ENCODE measurements around the gene PRPSAP1.
"Not testable (repeated sequence)": the region's sequence is repeated elsewhere in the genome, so short reads cannot be mapped to it uniquely, and the experiment has no call there.

PRPSAP1 gene

GRCh38 chr17:76354747-76355310 lies 1.1 kb upstream of the PRPSAP1 start:
- Histone ChIP-seq H3K9ac (peak overlapping the region; percentile 94 to 98 (median 97); a peak in 16 of 22 replicates), H3K27me3 (no peaks in the 10 kb centered on the region), H3K27ac (peak overlapping the region in 1 of 11 experiments; percentile 96; a peak in 2 of 22 replicates), H3K9me3 (replicated peaks in 1 of 11) (no peaks in the 10 kb centered on the region), H3K4me1 (peaks cover 20 to 29% (median 24%) of the 10 kb centered on the region in 10 experiments), H4K20me1 (peaks cover 0 to 8% (median 0%) of the 10 kb centered on the region in 11 experiments; a peak in 5 of 22 replicates), H3K36me3 (0 out of 22 replicates have a peak, but pooled peaks cover 0 to under 1% (median 0%) of the 10 kb centered on the region in 11 experiments), H3K4me3 (peak overlapping the region; percentile 77 to 96 (median 88); a peak in 15 of 20 replicates), H3K4me2 (peak overlapping the region; percentile 92 to 99 (median 97))
- TF ChIP-seq Cebpa-rat (IDR thresholded peaks at IDR 0.05): no peak

GRCh38 chr17:76354317-76354729 lies 607 bp upstream of the PRPSAP1 start:
- Histone ChIP-seq H3K36me3 (0 out of 22 replicates have a peak, but pooled peaks cover 0 to 5% (median 0%) of the 10 kb centered on the region in 11 experiments), H3K27ac (peak overlapping the region; percentile 96 to 99 (median 98)), H3K27me3 (no peaks in the 10 kb centered on the region), H3K9ac (peak overlapping the region; percentile 94 to 98 (median 97)), H3K4me1 (peaks cover 20 to 29% (median 24%) of the 10 kb centered on the region in 10 experiments), H3K4me3 (peak overlapping the region; percentile 77 to 96 (median 88)), H3K9me3 (replicated peaks in 1 of 11) (no peaks in the 10 kb centered on the region), H4K20me1 (peaks cover 0 to 8% (median 0%) of the 10 kb centered on the region in 11 experiments; a peak in 5 of 22 replicates), H3K4me2 (peak overlapping the region; percentile 92 to 99 (median 97))
- TF ChIP-seq Cebpa-rat (IDR thresholded peaks at IDR 0.05): no peak

GRCh38 chr17:76353004-76353598 lies 615 bp downstream of the PRPSAP1 start:
- Histone ChIP-seq H3K27me3 (no peaks in the 10 kb centered on the region), H3K4me2 (peak overlapping the region; percentile 92 to 99 (median 97)), H4K20me1 (peaks cover 0 to 8% (median 0%) of the 10 kb centered on the region in 11 experiments; a peak in 5 of 22 replicates), H3K4me1 (peaks cover 20 to 29% (median 24%) of the 10 kb centered on the region in 10 experiments), H3K9ac (peak overlapping the region; percentile 94 to 98 (median 97)), H3K4me3 (peak overlapping the region; percentile 77 to 96 (median 88)), H3K9me3 (replicated peaks in 1 of 11) (no peaks in the 10 kb centered on the region), H3K27ac (peak overlapping the region; percentile 50 to 99 (median 98); a peak in 21 of 22 replicates), H3K36me3 (peaks cover 0 to 13% (median 2%) of the 10 kb centered on the region in 11 experiments; a peak in 11 of 22 replicates)
- no peak for TF ChIP-seq Cebpa-rat (IDR thresholded peaks at IDR 0.05)

GRCh38 chr17:76351526-76352071 lies 2.1 kb downstream of the PRPSAP1 start:
- peak overlapping the region in 3 of 11 experiments; percentile 30 to 95 (median 39); a peak in 2 of 22 replicates for H3K9ac ChIP-seq
- peaks cover 13 to 28% (median 17%) of the 10 kb centered on the region in 11 experiments for H3K36me3 ChIP-seq
- peak overlapping the region in 10 of 11 experiments; percentile 7 to 99 (median 98); a peak in 10 of 22 replicates for H3K4me2 ChIP-seq
- no peak for TF ChIP-seq Cebpa-rat (IDR thresholded peaks at IDR 0.05)
- no peak overlapping the region for H3K4me3 ChIP-seq
- peaks cover 0 to 8% (median 0%) of the 10 kb centered on the region in 11 experiments; a peak in 5 of 22 replicates for H4K20me1 ChIP-seq
- no peaks in the 10 kb centered on the region for H3K27me3 ChIP-seq
- H3K27ac ChIP-seq: no peak overlapping the region
- peaks cover 20 to 29% (median 24%) of the 10 kb centered on the region in 10 experiments for H3K4me1 ChIP-seq
- H3K9me3 ChIP-seq (replicated peaks in 1 of 11): no peaks in the 10 kb centered on the region

- no peak overlapping the region for H3K27ac ChIP-seq
- H3K9me3 ChIP-seq (replicated peaks in 1 of 11): no peaks in the 10 kb centered on the region
- no peak overlapping the region for H3K4me2 ChIP-seq
- H3K9ac ChIP-seq: no peak overlapping the region
- peaks cover 0 to 8% (median 0%) of the 10 kb centered on the region in 11 experiments; a peak in 5 of 22 replicates for H4K20me1 ChIP-seq
- H3K27me3 ChIP-seq: no peaks in the 10 kb centered on the region
- H3K4me3 ChIP-seq: no peak overlapping the region
- no peak for TF ChIP-seq Cebpa-rat (IDR thresholded peaks at IDR 0.05)
- H3K4me1 ChIP-seq: peaks cover 20 to 29% (median 24%) of the 10 kb centered on the region in 10 experiments
- peaks cover 25 to 39% (median 28%) of the 10 kb centered on the region in 11 experiments for H3K36me3 ChIP-seq
Measured at GRCh38 chr17:76350463-76350862, 3.3 kb downstream of the PRPSAP1 start.

- not testable (repeated sequence) for H4K20me1 ChIP-seq; H3K9ac ChIP-seq; H3K27me3 ChIP-seq; H3K27ac ChIP-seq; H3K4me1 ChIP-seq; H3K9me3 ChIP-seq (replicated peaks in 1 of 11); H3K4me2 ChIP-seq; H3K4me3 ChIP-seq
- peaks cover 53 to 74% (median 60%) of the 10 kb centered on the region in 11 experiments for H3K36me3 ChIP-seq
Measured at GRCh38 chr17:76346936-76347335, 6.8 kb downstream of the PRPSAP1 start.

- no peaks in the 10 kb centered on the region; a peak in 1 of 22 replicates for H4K20me1 ChIP-seq
- H3K4me3 ChIP-seq: no peak overlapping the region
- H3K4me2 ChIP-seq: no peak overlapping the region
- H3K9me3 ChIP-seq (replicated peaks in 1 of 11): no peaks in the 10 kb centered on the region
- H3K36me3 ChIP-seq: peaks cover 57 to 89% (median 71%) of the 10 kb centered on the region in 11 experiments
- H3K9ac ChIP-seq: no peak overlapping the region
- no peaks in the 10 kb centered on the region for H3K27me3 ChIP-seq
- no peaks in the 10 kb centered on the region for H3K4me1 ChIP-seq
- H3K27ac ChIP-seq: no peak overlapping the region
- TF ChIP-seq Cebpa-rat (IDR thresholded peaks at IDR 0.05): no peak
Measured at GRCh38 chr17:76345377-76345974, 8.2 kb downstream of the PRPSAP1 start.

- H3K4me3 ChIP-seq: no peak overlapping the region
- H4K20me1 ChIP-seq: no peaks in the 10 kb centered on the region
- H3K27ac ChIP-seq: no peak overlapping the region
- H3K4me2 ChIP-seq: no peak overlapping the region
- peaks cover 0 to 4% (median 2%) of the 10 kb centered on the region in 10 experiments; a peak in 13 of 20 replicates for H3K4me1 ChIP-seq
- no peak overlapping the region for H3K9ac ChIP-seq
- no peak for TF ChIP-seq Cebpa-rat (IDR thresholded peaks at IDR 0.05)
- H3K9me3 ChIP-seq (replicated peaks in 1 of 11): no peaks in the 10 kb centered on the region
- peaks cover 56 to 93% (median 76%) of the 10 kb centered on the region in 11 experiments for H3K36me3 ChIP-seq
- no peaks in the 10 kb centered on the region for H3K27me3 ChIP-seq
Measured at GRCh38 chr17:76343106-76343505, 10.6 kb downstream of the PRPSAP1 start.
